NCI-H2171 (cell line): ENCODE results near the gene GAS6.
"Not testable (repeated sequence)": the region's sequence is repeated elsewhere in the genome, so short reads cannot be mapped to it uniquely, and the experiment has no call there.

Experiments
- DNase-seq: peaks from one replicate; lab custom pipeline; 2025; lab: John Stamatoyannopoulos, UW

GAS6 gene

DNA sequence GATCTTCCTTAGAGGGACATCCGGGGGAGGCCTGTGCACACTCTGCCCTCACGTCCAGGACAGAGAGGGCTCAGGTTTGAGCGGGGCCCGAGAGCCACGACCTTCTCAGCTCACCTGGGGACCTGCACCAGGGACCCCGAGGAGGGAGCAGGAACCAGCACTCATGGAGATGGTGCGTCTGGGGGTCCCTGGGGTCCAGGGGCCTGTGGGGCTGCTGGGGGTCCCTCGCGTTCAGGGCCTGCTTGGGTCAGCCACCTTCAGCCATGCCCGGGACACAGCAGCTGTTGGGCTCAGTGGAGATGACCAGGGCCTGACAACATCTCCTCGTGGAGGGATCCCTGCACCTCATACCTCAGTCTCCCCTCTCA lies 57.8 kb downstream of the GAS6 start:
- DNase-seq: no peak

DNA sequence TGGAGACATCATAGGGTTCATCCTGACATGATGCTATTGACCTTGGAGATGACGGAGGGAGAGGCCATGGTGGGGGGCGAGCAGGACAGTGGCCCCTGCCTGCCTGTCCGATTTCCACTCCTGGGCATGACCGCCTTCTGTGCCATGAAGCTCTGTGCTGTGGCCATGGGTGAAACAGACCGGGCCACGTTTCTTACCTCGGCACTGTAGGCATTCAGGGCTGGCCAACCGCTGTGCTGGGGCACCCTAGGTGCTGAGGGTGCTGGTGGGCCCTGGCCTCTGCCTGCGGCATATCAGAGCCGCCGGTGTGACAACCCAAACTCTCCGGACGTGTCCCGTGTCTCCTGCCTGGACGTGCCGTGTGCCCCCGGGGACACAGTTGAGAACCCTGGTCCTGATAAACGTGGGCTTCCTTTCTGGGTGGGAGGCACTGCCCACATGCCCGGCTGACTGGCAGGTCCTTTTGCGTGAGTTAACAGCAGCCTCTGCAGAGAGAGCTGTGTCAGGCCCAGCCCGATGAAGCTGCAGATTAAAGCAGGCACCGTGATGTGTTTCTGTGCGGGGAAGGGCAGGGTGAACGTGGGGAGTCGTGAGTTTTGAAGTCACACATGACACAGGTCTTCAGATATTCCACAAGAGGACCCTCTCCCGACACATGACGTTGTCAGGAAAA lies 58.3 kb downstream of the GAS6 start:
- DNase-seq: no peak

DNA sequence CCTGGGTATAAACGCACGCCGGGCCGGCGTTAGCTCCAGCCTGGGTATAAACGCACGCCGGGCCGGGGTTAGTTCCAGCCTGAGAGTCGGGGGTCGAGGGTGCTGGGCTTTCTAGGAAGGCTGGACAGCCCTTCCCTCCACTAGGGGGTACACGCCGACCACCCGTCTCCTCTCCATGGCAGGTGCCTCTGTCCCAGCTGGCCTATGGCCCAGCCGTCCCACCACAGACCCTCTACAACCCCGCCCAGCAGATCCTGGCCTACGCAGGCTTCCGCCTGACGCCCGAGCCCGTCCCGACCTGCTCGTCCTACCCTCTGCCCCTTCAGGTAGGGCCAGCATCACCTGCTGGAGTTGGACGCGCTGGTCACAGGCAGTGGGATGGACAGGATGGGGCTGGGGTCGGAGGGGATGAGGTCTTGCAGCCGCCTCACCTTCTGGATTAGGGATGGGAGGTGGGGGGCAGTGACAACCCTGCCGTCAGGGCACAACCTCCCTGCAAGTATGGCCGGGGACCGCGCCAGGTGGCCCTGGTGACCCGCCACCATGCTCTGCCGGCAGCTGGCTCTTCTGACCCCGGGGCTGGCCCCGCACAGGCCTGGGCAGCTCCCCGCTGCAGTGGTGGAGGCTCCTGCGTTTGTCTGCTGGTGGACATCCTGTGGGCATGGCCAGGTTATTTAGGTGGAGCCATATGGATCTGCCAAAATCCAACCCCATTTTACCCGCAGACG lies 59.0 kb downstream of the GAS6 start:
- DNase-seq: no peak

DNA sequence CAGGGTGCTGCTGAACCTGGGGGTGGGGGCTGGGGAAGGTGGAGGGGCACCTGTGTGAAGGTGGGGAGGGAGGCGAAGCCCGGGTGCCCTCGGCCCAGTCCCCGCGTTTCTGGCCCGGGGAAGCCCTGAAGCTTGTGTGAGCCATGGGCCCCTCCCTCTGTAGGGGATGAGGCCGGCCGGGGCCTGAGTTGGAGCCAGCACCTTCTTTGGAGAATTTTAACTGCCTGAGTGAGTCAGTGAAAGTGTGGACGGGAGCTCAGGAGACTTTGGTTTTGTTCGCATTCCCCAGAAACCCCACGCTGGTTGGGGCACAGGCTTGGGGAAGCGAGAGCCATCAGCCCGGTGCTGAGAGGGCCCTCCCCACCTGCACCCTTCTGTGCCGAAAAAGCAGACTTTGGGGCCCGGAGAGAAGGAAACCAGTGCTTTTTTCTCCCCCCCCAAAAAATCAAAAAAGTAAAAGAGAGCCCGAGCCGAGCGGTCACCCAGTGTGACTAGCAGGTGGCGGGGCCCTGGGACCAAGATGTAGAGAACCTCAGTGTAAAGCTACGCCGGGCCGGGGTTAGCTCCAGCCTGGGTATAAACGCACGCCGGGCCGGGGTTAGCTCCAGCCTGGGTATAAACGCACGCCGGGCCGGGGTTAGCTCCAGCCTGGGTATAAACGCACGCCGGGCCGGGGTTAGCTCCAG lies 59.7 kb downstream of the GAS6 start:
- no peak for DNase-seq

DNA sequence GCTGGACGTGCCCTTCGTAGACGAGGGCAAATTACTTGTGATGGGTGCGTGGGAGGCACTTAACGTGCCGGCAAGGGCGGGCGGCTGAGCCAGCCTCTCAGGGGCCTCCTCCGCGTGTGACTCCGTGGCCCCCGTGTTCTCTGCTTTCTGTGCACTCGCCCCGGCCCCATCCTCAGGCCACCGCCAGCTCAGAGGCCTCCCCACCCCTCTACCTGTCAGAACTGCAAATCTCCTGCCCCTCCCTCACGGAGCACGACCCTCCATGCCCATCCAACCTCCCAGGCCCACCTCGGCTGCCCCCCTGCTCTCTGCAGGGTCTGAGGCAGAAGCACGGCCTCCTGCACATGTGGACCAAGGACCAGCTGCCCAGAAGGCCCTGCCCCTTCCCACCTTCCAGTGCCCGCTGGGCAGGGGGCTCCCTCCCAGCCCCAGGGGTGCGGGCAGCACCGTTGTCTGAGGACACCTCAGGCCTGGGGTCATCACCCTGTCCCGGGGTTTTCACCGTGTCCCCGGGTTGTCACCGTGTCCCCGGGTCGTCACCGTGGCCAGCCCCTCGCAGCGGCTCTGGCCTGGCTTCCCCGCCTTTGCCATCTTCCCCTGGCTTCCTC lies 60.4 kb downstream of the GAS6 start:
- no peak for DNase-seq

DNA sequence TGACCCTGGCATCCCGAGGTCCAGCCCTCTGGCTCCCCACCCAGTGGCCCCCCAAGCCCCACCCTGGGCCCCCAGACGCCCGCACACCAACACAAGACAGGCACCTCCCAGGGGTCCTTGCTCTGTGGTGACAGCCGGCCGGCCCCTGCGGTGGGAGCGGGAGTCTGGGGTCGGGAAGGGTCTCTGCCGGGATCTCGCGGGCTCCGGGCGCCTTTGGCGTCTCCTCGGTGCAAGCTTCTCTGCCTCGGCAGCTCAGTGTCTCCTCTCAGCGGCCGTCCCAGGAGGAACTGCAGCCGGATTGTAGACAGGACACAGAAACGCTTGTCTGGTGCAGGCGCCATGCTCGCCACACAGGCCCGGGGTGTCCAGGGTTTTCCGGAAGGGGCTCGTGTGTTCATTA lies 61.1 kb downstream of the GAS6 start:
- DNase-seq: no peak

DNA sequence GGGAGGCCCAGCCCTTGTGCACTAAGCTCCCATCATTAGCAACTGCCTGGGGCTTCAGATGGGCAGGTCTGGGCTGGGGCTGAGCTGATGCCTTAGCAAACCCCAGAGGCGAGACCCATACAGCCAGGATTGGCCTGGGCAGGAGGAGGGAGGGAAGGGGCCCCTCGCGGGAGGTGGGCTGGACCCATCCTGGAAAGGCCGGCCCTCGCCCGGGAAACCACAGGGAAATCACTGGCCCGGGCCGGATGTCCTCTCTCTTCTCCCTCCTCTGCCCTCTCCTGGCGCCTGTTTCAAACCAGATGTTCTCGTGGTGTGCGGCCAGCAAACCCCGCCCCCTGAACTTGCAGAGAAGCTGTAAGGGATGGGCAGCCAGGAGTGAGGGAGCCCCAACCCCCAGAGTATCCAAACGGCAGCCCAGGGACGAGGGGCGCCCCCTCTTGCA lies 61.8 kb downstream of the GAS6 start:
- DNase-seq: no peak

DNA sequence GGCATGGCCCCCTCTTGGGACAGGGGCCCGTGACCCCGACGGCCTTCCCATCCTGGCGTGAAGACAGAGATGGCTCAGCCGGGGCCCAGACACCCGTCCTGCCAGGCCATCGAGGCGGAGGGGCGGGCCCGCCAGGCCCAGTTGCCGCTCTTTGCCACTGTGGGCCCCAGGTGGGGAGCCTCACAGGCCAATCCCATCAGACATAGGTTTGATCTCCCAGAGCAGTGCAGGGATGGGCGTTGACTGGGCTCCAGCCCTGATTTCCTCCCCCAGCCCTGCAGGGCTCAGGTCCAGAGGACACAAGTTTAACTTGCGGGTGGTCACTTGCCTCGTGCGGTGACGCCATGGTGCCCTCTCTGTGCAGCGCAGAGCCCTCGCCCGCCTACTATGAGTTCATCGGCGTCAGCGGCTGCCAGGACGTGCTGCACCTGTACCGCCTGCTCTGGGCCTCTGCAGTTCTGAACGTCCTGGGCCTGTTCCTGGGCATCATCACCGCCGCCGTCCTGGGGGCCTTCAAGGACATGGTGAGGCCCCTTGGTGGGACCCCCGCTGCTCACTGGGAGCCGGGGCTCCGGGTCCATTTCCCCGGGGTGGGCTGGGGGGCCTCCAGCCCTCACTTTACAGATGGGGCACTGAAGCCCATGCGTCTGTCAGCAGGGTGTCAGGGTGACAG lies 62.5 kb downstream of the GAS6 start:
- no peak for DNase-seq

DNA sequence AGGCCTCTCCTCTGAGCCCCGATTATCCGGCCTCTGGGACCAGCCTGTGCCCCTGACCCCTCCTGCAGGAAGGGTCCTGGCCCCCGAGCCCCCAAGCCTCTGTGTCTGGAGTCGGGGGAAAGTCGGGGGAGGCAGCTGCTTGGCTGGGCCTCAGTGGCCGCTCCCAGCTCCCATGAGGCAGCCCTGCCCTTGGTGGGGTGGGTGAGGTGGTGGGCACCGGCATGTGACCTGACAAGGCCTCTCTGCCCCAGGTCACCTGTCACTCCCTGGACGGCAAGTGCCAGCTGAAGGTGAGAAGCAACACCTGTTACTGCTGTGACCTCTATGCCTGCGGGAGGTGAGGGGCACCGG lies 63.3 kb downstream of the GAS6 start:
- DNase-seq: no peak

DNA sequence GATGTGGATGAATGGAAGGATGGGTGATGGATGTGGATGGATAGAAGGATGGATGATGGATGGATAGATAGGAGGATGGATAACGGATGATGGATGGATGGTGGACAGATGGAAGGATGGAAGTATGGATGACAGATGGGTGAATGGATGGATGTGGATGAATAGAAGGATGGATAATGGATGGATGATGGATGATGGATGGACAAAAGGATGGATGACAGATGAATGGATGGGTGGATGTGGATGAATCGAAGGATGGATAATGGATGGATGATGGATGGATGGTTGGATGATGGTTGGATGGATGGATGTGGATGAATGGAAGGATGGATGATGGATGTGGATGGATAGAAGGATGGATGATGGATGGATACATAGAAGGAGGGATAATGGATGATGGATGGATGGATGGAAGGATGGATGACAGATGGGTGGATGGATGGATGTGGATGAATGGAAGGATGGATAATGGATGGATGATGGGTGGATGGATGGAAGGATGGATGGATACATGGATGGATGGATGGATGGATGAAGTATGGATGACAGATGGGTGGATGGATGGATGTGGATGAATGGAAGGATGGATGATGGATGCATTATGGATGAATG lies 65.6 kb downstream of the GAS6 start:
- no peak for DNase-seq

DNA sequence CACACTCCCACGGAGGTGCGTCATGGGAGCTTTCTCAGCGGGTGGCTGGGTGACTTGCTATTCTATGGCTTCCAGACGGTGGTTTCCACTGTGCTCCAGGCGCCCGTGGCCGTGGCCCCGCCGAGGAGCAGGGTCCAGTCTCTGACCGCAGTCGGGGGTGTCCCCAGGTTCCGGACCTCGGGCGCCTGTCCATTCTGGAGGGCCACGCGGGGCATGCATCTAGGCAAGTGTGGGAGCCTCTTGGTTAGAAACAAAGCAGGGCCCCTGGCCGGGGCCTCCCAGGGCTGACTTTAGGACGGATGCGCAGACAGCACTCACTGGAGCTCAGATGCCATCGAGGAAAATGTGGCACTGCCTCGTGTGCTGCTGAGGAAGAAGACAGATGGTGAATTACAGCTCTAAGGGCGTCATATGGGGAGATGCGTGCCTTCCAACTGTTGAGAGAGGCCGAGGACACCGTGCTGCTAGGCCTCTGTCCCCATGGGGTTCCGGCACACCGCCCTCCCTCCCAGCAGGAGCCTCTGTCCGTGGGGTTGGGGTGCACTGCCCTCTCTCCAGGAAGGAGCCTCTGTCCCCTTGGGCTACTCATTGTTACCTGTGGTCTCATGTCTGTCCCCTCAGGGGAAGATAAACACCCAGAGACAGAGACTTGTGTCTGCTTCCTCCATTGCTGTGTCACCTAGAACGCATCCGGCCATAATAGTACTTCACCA lies 66.8 kb downstream of the GAS6 start:
- no peak for DNase-seq

DNA sequence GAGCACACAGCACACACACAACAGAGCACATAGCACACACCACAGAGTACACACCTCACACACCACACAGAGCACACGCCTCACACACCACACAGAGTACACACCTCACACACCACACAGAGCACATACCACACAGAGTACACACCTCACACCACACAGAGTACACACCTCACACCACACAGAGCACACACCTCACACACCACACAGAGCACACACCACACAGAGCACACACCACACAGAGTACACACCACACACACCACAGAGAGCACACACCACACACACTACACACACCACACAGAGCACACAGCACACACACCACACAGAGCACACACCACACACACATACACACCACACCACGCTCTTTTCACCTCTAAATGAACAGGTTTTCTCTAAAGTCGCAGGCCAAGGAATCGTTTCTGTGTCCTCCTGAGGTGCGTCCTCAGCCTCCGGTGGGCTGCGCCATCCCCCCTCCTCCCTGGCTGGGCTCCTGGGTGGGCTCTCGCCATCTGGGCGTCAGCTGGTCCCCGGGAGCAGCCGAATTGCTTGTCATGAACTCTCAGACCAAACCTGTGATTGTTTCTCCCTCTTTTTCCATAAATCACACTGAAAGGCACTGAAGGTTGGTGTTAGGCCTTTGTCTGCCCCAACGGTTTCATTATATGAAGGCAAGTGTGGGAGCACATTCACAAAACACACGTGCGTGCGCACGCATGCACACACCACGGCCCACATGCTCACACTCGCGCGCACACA lies 67.5 kb downstream of the GAS6 start:
- DNase-seq: no peak

DNA sequence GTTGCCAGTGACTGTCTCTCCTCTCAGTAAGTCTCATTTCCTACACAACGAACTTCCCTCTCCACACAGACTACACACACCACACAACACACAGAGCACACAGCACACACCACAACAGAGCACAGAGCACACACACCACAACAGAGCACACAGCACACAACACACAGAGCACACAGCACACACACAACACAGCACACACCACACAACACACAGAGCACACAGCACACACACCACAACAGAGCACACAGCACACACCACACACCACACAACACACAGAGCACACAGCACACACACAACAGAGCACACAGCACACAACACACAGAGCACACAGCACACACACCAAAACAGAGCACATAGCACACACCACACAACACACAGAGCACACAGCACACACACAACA lies 68.5 kb downstream of the GAS6 start:
- not testable (repeated sequence) for DNase-seq

DNA sequence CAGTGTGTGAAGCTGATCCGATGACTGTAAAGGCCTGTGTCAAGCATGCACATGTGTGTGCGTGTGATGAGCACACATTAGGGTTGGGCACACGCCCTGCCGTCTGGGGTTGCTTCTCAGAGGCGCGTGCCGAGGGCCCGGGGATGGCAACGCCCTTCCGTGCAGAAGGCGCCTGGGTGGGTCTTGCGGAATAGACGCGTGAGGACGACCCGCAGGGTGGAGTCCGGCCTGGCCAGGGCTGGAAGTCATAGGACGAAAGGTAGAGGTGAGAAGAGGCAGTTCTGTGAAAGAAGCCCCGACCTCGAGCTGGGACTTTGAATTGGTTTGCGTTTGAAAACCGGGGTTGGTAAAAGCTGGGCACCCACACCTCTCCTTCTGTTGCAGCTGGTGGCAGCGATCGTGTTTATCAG lies 69.1 kb downstream of the GAS6 start:
- no peak for DNase-seq

DNA sequence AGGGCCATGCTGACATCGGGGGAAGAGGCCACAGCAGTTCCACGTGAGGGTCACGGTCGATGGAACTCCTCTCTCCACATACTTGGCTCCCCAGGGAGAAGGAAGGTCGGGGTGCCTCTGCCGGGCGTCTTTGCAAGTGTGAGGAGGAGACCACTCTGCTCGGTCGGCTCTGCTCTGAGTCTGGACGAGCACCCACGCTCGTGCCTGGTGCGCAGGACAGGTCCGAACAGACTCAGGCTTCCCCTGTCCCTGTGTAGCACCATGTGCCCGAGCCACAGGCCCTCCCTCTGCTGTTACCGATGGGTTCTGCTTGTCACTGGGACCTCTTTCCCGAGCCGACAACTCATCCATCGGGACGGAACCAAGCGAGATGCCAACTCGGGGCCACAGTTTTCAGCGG lies 69.8 kb downstream of the GAS6 start:
- no peak for DNase-seq

DNA sequence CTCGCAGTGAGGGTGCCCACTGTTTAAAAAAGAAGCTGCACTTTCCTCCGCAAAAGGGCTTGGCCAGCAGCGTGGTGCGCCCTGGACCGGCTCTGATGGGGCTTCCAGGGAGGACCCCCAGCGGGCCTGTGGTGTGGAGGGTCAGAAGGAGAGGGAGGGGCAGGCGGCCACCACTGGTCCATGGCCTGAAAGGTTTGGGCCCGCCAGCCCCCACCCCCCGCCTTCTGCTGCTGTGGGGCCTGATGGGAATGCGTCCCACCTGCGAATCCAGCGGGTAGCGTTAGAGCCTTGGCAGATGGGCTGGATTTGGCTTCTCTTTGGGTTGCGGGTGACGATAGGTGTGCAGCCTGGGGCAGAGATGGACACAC lies 70.2 kb downstream of the GAS6 start:
- no peak for DNase-seq

DNA sequence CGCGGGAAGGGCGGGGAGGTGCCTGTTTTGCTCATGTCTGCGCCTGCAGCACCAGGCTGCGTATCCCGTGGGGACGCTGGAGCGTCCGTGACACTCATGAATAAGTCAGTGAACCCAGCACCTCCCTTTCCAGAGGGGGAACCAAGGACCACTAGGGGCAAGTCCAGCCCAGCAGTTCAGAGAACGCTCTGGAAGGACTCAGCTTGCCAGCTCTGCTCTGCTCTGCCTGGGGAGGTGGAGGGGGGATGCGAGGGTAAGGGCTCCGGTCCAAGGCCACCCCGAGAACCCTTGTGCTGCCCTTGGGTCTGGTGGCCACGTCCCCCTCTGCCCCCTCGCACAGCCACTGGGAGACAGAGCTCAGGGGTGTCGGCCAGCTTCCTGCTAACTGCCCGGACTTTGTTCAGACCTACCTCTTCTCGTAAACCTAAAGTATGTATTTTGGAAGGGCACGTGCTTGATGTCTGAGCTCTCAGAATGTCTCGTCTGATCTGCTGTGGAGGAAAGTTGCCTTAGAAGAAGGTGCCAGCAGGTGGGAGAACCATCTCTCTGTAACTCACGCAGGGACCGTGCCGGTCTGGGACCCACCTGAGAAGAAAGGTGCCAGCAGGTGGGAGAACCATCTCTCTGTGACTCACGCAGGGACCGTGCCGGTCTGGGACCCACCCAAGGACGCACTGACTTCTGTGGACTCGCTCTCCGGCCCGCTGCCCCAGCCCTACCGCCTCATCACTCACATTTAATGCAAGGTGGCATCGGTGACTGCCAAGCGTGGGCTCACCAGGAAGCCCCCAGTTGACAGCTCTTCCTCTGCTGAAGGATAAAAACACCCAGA lies 70.8 kb downstream of the GAS6 start:
- no peak for DNase-seq

DNA sequence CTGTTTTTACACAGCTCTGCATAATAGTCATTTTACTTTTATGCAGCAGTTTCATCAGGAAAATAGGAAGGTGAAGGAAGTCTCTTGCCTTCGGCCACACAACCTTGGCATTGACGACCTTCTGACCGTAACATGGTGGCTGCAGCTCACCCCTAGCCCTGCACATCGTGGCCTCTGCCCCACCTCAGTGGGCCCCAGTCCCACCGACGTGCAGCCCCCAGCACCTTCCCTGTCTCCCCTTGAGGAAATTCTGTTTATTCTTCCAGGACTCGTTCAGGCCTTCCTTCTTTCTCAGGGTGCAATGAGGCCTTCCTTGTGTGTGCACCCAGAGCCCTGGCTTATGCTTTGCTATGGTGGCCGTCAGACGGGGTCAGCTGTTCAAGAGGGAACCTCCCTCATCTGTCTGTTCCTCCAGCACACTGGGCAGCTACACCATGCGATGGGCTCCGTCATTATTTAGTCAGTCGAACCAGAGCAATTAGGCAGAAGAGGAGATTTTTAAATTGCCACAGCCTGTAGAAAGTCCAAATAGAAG lies 71.6 kb downstream of the GAS6 start:
- DNase-seq: no peak

DNA sequence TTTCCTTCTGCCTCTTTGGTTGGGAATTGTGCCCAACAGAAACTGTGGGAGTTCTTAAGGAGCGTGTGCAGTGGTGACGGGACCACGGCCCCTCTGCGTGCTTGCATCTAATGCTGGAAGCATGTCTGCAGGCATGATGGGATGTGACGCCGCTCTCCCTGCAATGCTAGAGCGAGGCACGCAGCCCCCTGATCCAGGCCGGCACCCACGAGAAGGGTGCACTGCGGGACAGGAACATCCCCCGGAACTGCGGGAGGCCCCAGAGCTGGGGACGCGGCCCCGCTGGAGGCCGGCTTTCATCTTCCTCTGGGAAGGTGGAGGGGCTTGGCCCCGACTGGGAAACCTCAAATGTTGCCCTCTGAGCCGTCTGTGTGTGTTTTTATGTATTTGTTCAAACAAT lies 72.1 kb downstream of the GAS6 start:
- DNase-seq: no peak

DNA sequence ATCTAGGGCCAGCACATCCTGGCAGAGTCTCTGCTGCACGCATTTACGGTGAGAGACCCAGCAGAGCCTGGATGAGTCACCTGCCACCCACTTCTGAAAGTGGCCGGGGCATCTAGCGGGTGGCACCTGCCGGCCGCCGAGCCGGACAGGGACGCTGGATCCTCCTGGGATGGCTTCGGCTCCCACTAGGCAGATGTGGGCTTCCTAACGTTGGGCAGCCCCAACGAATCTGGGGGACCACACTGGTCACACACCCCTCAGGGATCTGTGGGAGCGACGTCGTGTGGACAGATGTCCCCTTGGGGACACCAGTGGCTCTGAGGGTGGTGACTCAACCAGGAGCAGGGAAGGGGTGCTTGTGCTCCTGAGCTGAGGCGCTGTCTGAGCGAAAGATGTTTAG lies 72.7 kb downstream of the GAS6 start:
- no peak for DNase-seq
